Activated CD8-positive, alpha-beta memory T cell treated with anti-CD3 and anti-CD28 coated beads, Interleukin-2, amount 50 U/mL, for 24 hours (primary cell): ENCODE measurements around the gene LIMS1.
"Not testable (repeated sequence)": the region's sequence is repeated elsewhere in the genome, so short reads cannot be mapped to it uniquely, and the experiment has no call there.

Experiments used
- DNase-seq: peaks from one replicate; pipeline ENCODE4 v3.0.0-alpha.2; 2020; ENCODE audit errors: extremely low read depth

LIMS1 gene

GRCh38 chr2:108533832-108534583, at the start of gene LIMS1:
LIMS1 (plus strand) TSS chr2:108534470; CDS start chr2:108534563, 93 bp downstream.
- peak; percentile 72 for DNase-seq

DNA sequence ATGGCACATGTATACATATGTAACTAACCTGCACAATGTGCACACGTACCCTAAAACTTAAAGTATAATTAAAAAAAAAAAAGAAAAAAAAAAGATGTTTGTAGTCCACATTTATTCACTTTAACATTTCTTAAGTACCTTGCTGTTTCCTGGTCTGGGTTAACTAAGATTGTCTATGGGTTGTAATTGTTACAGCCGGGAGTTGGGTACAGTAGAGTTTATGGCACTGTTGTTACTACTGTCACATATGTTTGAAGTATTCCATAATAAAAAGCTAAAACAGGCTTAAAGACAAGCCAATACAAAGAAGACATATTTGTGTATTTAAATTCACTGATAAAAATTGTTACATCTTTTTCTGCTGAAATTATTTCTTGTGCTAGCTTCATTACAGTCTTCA, 49.0 kb upstream of the LIMS1 start:
- DNase-seq, result no peak

DNA sequence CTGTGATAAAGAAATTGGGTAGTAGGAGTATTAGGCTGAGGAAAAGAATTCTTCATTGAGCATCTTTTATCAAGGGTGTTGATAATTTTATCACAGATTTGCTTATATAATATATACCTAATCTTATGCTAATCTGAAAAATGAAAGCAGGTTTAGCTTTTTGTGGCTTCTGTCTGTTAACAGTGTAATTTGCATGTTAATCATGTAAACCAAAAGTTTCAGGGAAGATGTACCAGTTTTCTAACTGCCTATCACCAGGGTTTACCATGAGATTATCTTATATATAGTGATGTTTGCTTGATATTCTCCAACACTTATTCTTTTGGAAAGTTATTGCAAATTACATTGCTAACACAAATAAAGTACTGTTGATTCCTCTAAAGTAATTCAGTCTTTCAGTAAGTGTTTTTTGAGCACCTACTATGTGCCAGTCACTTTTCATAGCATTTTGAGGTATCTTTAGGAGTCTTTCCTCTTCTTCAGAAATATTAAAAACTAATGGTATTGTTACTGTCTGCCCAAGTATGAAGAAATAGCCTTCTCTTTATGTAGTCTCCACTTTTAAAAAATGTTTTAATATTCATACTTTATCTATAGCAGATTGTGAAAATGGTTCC, 43.7 kb upstream of the LIMS1 start:
- DNase-seq, result no peak

DNA sequence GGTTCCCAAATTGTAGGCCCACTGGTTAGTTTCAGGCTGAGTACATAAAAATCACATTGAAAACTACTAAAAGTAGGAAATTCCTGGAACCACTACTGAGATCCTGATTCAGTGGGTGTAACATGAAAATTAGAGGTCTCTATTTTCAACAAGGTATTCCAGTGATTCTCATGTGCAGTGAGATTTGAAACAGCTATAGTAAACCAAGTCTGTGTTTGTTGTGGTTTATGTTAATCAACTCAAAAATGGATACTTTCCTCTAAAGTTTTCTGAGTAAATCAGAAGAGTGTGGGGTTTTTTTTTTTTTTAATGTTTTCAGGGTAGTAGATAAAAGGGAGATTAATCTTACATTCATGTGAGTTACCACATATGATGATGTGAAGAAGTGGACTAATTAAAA, 42.4 kb upstream of the LIMS1 start:
- no peak for DNase-seq

DNA sequence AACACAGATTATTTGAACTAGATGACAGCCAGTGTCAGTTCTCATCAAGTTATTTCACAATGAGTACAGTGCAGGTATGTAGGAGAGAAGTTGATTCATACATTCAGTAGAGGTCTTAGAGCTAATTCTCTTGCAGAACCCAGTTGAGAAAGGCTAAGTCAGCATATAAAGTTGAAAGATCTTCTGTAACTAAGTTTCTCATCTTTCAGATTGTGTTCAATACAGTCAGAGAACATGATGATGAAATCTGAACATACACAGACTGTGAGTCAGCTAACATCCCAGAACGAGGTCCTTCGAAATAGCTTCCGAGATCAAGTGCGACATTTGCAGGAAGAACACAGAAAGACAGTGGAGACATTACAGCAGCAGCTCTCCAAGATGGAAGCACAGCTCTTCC, 41.9 kb upstream of the LIMS1 start:
- DNase-seq, result no peak

GRCh38 chr2:108496167-108496566, 38.1 kb upstream of the LIMS1 start:
- DNase-seq, result not testable (repeated sequence)

DNA sequence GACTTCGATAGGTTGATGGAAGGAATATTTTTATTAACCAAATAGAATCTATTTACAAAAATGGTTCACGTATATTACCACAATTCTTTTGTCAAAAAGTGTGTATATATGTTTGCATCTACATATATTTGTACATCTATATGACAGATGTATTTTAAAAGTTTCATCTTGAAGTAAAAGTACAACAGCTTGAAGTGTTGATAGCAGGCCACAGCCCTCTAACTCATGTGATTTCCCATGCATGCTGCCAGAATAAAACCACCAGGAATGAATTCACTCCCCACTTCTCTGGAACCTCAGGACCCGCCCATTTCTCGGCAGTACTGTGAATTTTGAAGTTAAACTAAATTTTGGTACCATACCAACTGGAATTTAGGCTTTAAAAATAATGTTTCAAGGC, 26.6 kb upstream of the LIMS1 start:
- not testable (repeated sequence) for DNase-seq

DNA sequence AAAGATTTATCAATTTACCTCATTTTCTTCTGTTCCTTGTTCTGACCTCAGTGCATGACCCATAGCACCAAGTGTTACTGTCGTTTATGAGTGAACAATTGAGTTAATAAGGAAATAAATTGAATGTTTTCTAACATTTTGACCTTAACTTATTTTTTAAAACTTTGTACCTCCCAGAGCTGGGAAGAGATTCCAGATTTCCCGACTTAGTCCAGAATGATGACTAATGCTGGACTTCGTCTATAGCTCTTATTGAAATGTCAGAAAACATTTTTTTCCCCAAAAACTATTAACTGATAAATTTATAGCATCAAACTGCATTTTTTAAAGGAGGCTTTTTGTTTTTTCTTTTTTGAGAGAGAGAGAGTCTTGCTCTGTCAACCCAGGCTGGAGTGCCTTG, 21.8 kb upstream of the LIMS1 start:
- not testable (repeated sequence) for DNase-seq

- DNase-seq, result not testable (repeated sequence)
These were observed 19.8 kb upstream of the LIMS1 start for GRCh38 chr2:108514478-108514877.

DNA sequence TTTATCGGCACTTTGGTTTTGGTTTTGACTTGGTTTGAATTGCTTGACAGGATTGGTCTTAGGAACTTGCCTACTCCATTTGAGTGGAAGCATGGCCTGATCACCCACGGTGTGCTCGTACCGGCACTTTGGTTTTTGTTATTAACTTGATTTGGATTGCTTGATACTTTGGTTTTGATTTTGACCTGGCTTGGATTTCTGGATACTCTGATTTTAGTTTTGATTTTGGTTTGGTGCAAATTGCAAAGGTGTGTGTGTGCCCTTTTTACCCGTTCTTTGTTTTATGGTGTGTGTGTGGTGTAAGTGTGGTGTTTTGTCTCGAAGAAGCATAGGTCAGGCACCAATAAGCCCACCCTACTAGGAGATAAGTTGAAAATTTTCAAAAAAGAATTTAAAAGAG, 9.6 kb upstream of the LIMS1 start:
- not testable (repeated sequence) for DNase-seq

GRCh38 chr2:108525258-108525657, 9.0 kb upstream of the LIMS1 start:
- not testable (repeated sequence) for DNase-seq

GRCh38 chr2:108531674-108532055, 2.6 kb upstream of the LIMS1 start:
- DNase-seq, result no peak

DNA sequence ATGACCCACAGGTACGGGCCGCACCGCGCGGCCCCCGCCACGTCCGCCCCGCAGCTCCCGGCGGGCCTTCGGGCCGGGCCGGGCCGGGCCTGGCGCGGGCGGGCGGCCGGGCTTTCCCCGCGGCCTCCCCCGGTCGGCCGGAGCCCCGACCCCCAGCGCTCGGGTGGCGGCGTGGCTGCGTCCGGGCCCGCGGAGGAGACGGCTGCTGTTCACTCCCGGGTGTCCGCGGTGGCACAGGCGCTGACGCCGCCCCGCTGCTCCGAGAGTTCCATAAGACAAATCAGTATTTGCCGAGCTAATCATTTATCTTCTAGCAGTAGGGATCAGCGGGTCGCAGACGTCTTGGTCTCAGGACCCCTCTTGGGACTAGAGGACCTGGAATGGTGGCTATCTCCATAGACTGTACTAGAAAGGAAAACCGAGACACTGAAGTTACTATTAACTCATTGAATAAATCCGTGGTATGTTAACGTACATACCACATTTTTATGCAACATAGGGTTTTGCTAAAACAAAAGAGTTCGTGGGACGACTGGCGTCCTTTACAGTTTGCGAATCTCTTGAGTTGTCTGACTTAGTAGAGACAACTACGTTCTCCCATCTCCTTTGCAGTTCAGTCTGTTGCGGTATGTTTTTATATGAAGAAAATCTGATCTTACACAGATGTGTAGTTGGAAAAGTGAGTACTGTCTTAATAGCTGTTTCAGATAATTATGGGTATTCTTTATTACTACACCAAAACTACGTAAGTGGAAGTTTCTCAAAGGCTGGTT, 500 bp downstream of the LIMS1 start:
- DNase-seq, result no peak

DNA sequence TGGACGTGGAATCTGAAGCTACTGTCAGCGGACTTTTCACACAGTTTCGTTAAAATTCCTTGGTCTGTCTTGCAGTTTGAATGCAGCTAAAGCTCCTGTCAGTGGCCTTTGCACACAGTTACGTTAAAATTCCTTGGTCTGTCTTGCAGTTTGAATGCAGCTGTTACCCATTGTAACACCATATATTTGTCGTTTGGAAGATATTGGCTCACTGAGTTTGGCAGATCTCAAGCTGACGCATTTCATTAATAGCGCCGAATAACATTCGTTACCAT, 1.0 kb downstream of the LIMS1 start:
- no peak for DNase-seq

DNA sequence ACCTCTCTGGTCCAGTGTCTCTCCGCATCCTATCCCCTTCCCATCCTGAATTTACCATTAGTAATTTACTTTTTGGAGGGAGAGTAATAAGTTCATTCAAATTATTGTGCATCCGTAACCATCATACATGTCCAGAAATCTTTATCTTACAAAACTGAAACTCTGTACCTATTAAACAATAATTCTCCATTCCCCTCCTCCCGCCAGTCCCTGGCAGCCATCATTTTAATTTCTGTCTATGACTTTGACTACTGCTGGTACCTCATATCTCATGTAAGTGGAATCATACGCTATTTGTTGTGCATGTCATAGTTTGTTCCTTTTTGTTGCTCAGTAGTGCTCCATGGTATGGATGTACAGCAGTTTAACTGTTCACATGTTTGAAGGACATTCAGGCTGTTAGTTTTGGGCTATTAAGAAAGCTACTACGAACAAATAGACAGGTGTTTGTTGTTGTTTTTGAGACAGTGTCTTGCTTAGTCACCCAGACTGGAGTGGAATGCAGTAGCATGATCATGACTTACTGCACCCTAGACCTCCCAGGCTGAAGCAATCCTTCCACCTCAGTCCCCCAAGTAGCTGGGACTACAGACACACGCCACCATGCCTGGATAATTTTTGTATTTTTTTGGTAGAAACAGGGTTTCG, 2.0 kb downstream of the LIMS1 start:
- no peak for DNase-seq

DNA sequence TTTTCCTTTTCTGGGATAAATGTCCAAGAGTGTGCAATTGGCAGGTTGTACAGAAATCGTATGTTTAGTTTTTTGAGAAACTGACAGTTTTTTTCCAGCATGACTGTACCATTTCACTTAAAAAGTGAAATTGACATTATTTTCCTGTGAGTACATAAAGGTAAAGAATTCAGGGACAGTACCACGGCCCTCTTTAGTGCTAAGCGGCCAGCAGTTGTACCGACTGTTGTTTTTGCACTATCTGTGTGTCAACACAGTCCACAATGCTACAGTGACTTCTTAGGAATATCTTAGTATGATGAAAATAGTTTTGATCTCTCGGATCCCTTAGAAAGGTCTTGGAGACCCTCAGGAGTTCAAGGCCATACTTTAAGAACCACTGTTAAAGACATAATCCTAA, 2.6 kb downstream of the LIMS1 start:
- no peak for DNase-seq

DNA sequence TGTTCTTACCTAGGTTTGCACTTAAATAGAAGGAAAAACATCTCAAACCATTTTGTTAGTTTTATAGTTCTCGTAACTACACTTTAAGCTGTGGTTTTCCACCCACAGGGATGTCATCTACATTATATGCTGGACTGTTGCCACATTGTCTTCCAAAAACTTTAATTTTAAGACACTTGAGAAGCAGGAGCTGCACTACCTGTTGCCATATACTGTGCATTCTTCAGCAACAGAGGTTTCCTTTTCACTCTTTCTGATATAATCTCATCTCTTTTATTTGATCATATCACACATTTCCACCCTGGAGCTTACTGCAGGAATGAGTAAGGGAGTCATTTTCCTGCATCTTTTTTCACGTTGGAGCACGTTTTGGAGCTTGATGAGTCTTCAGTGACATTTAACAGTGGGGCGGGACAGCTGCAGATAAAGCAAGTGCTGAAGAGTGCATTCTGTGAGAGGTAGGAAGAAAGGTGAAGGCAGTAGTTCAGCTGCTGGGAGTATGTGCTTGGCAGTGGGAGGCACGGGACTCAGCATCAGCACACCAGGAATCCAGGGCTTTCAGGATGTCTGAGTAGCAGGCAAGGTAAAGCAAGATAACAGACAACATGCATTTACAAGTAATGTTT, 3.8 kb downstream of the LIMS1 start:
- DNase-seq, result no peak

GRCh38 chr2:108541451-108541850, 7.2 kb downstream of the LIMS1 start:
- DNase-seq, result no peak

DNA sequence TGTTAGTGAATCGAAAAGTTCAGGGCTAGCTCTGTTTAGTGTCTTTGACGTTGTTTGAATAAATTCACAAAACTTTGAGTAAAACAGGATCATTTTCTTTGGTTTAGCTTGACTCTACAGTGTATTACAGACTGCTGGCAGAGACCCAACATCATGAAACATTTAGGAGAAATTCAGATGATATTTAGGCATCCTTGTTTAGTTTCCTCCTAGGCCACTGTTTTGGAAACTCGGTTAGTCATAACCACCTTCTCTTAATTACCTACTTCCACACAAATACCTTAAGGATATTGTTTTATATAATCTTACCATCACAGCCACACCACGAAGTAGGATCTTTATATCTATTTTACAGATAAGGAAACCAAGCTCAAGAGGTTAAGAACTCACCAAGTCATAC, 7.8 kb downstream of the LIMS1 start:
- DNase-seq, result no peak

GRCh38 chr2:108547606-108548005, 13.3 kb downstream of the LIMS1 start:
- DNase-seq, result no peak

GRCh38 chr2:108548208-108549003, 14.1 kb downstream of the LIMS1 start:
- no peak for DNase-seq
